Choroid plexus epithelial cell (primary cell): Measurements from ENCODE around the gene PLS1.
A peak's percentile ranks its signal among the peaks of the same experiment; 100 is the strongest.
"Not testable (repeated sequence)": the region's sequence is repeated elsewhere in the genome, so short reads cannot be mapped to it uniquely, and the experiment has no call there.

Experiments
- DNase-seq: peaks from one replicate; pipeline ENCODE4 v3.0.0-alpha.2; 2010; ENCODE audit warnings: low read depth
- H3K4me3 ChIP-seq: 2 replicates; pipeline ENCODE4 v1.5.1; 2011; ENCODE audit warnings: low read depth, mild to moderate bottlenecking, control low read depth, low read length, moderate library complexity
- TF ChIP-seq, protein P1 (sequence below): conservative IDR thresholded peaks from 2 replicates; pipeline ENCODE4 v1.5.1; 2011; ENCODE audit warnings: low read depth, mild to moderate bottlenecking, control low read depth, inconsistent platforms, low read length, moderate library complexity

The PLS1 gene, protein sequence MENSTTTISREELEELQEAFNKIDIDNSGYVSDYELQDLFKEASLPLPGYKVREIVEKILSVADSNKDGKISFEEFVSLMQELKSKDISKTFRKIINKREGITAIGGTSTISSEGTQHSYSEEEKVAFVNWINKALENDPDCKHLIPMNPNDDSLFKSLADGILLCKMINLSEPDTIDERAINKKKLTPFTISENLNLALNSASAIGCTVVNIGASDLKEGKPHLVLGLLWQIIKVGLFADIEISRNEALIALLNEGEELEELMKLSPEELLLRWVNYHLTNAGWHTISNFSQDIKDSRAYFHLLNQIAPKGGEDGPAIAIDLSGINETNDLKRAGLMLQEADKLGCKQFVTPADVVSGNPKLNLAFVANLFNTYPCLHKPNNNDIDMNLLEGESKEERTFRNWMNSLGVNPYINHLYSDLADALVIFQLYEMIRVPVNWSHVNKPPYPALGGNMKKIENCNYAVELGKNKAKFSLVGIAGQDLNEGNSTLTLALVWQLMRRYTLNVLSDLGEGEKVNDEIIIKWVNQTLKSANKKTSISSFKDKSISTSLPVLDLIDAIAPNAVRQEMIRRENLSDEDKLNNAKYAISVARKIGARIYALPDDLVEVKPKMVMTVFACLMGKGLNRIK

DNA sequence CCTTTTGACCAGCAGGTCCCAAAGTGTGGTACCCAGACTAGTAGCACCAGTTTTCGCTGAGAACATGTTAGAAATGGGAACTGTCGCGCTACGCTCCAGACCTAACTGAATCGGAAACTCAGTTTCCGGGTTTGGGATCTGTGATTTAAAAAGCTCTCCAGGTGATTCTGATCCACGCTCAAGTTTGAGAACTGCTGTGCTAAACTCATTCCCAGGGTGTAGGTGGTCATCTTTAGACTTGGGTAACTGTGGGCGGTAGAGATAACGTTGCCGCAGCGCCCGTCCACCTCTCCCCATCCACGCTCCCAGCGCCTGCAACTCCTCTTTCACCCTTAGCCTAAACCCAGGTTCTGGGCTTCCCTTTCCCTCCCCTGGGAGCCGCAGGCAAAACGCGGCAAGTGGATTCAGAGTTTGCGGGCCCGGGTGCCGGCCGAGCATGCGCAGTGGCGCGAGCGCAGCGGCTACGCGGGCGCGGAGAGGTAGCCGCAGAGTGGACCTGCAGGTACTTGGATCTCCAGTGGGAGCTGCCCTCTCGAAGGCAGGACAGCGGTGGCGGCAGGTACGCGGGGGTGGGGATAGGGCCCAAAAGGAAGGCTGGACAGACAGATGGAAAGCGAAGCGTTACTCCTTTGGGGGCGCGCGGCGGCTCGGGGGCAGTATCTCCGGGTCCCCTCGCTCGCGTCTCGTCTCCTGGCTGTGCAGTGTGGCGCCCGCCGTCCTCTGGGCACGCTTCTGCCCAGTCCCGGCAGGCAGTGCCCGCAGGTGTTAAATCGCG lies at the start of gene PLS1:
Gene PLS1, plus strand, starts transcription at position 443 of the 775 bp plus-strand sequence. CDS start 67,845 bp downstream, outside the sequence.
- H3K4me3 ChIP-seq = peak within 1 kb of the TSS; percentile 70
- peak; percentile 82 for DNase-seq
- TF ChIP-seq, protein P1, sequence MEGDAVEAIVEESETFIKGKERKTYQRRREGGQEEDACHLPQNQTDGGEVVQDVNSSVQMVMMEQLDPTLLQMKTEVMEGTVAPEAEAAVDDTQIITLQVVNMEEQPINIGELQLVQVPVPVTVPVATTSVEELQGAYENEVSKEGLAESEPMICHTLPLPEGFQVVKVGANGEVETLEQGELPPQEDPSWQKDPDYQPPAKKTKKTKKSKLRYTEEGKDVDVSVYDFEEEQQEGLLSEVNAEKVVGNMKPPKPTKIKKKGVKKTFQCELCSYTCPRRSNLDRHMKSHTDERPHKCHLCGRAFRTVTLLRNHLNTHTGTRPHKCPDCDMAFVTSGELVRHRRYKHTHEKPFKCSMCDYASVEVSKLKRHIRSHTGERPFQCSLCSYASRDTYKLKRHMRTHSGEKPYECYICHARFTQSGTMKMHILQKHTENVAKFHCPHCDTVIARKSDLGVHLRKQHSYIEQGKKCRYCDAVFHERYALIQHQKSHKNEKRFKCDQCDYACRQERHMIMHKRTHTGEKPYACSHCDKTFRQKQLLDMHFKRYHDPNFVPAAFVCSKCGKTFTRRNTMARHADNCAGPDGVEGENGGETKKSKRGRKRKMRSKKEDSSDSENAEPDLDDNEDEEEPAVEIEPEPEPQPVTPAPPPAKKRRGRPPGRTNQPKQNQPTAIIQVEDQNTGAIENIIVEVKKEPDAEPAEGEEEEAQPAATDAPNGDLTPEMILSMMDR = no peak

DNA sequence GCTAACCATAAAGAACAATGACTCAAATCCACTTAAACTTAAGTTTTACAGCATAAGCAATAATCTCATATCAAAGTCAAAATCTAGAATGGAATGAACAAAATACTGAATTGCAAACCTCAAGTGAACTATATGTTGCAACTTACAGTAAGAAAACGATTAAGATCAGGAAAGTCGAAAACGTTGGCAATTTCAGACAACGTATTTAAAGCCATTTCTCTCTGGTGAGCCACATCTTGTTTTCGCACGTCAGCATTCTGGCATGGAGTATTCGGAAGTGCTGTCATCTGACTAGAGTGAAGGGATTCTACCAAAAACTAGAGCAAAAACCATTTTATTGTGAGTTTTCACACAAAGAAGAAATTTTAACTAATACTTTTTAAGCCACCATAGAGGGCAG lies 46.2 kb upstream of the PLS1 start:
- TF ChIP-seq, protein P1 = no peak
- H3K4me3 ChIP-seq = no peak overlapping the region
- no peak for DNase-seq

DNA sequence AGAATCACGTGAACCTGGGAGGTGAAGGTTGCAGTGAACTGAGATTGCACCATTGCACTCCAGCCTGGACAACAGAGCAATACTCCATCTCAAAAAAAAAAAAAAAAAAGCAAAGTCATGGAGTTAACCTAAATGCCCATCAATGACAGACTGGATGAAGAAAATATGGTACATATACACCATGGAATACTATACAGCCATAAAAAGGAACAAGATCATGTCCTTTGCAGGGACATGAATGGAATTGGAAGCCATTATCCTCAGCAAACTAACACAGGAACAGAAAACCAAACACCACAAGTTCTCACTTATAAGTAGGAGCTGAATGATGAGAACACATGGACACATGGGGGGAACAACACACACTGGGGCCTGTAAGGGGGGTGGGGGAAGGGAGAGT lies 43.6 kb upstream of the PLS1 start:
- H3K4me3 ChIP-seq, DNase-seq: not testable (repeated sequence)

DNA sequence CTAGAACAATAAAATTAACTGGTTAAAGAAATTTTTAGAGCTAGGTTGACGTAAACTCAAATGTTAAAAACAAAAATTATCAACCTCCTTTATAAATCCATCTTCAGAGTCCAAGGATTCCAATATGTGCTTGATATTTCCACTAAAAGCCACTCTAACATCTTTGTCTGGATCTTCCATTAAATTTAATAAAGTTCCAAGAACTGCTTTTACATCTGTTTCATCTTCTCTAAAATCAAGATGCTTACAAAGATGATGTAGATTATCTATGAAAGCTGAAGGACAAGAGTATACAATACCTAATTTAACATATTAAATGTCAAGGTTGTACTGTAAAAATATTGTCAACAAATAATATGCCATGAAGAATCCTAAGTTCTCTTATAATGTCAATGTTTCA lies 42.5 kb upstream of the PLS1 start:
- no peak for DNase-seq
- TF ChIP-seq, protein P1 = no peak
- no peak overlapping the region for H3K4me3 ChIP-seq

DNA sequence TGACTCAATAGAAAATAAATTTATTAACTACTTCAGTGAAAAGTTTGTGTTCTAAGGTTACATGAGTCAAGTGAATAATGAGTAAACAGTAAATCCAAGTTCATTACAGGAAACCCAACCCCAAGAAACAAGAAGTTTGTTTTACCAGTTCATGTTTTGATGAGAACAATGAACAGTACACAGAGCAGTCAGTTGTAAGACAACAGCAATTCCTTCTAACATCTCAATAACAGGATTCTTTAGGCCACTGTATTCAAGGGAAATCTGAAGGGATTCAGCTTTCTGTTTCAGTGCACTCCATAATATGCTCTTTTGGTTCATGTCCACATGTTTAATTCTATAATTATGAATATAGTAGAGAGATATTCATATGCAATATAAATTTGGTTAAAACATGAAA lies 36.1 kb upstream of the PLS1 start:
- TF ChIP-seq, protein P1 = no peak
- H3K4me3 ChIP-seq = no peak overlapping the region
- no peak for DNase-seq

DNA sequence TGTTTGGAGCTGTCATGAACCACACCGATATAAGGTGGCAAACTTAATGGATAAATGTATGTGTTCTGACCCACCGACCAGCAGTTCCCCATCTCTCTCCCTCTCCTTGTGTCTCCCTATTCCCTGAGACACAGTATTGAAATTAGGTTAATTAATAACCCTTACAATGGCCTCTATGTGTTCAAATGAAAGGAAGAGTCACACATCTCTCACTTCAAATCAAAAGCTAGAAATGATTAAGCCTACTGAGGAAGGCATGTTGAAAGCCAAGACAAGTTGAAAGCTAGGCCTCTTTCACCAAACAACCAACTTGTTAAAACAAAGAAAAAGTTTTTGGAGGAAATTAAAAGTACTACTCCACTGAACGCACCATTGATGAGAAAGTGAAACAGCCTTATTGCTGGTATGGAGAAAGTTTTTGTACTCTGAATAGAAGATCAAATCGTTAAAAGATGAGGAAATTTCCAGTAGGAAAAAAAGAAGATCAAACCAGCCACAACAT lies 32.6 kb upstream of the PLS1 start:
- no peak for DNase-seq
- TF ChIP-seq, protein P1 = no peak
- H3K4me3 ChIP-seq = no peak overlapping the region

DNA sequence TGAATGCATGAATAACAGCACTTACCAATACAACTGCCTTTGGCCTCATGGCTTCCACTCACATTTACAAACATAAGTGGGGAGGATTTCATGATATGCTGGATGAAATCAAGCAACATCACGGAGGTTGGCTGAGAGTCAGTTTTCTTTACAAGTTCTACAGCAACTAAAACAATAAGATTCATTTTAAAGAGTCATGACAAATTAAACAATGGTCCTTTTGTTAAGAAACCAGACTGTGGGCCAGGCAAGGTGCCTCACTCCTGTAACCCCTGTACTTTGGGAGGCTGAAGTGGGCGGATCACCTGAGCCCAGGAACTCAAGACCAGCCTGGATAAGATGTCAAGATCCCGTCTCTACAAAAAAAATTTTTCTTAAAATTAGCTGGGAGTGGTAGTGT lies 30.1 kb upstream of the PLS1 start:
- H3K4me3 ChIP-seq = no peak overlapping the region
- DNase-seq = no peak
- TF ChIP-seq, protein P1 = no peak
